OCI-M2 (cell line): ENCODE results near the gene PAMR1.
"Not testable (repeated sequence)": the region's sequence is repeated elsewhere in the genome, so short reads cannot be mapped to it uniquely, and the experiment has no call there.

ENCODE experiments used
- DNase-seq: peaks from one replicate; lab custom pipeline; 2025; ENCODE audit not compliant: unreplicated experiment; lab: John Stamatoyannopoulos, UW

The PAMR1 gene, protein sequence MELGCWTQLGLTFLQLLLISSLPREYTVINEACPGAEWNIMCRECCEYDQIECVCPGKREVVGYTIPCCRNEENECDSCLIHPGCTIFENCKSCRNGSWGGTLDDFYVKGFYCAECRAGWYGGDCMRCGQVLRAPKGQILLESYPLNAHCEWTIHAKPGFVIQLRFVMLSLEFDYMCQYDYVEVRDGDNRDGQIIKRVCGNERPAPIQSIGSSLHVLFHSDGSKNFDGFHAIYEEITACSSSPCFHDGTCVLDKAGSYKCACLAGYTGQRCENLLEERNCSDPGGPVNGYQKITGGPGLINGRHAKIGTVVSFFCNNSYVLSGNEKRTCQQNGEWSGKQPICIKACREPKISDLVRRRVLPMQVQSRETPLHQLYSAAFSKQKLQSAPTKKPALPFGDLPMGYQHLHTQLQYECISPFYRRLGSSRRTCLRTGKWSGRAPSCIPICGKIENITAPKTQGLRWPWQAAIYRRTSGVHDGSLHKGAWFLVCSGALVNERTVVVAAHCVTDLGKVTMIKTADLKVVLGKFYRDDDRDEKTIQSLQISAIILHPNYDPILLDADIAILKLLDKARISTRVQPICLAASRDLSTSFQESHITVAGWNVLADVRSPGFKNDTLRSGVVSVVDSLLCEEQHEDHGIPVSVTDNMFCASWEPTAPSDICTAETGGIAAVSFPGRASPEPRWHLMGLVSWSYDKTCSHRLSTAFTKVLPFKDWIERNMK

DNA sequence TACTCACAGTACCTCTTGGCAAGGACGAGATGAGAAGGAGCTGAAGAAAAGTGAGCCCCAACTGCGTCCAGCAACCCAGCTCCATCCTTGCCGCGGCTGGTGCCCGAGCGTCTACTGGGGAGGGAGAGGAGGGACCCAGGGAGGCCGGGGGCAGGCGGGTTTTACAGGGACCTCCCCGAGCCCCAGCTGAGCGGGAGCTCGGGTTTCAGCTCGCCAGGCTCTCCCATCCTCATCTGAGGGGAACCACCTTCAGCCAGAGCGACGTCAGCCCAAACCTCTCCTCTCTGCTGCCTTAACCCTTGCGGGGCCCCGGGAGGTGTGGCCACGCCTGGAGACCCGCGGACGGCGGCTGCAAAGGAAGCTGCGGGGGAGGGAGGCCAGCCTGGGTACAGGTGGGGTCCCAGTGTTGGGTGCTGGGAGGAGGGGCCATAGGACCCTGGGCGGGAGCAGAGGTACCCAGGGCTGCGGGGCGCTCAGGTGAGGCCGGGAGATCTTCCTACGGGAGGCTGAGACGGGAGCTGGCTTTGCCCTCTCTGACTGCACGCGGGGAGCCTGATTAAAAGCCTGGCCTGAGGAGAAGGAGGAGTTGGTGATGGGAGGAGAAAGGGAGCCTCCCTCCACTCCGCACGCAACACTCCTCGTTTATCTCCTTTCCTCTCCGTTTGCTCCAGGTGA is at the start of gene PAMR1:
TSS of gene PAMR1 (minus strand) at position 116 of the 675 bp plus-strand sequence. CDS start at position 85, 31 bp downstream.
- no peak for DNase-seq

DNA sequence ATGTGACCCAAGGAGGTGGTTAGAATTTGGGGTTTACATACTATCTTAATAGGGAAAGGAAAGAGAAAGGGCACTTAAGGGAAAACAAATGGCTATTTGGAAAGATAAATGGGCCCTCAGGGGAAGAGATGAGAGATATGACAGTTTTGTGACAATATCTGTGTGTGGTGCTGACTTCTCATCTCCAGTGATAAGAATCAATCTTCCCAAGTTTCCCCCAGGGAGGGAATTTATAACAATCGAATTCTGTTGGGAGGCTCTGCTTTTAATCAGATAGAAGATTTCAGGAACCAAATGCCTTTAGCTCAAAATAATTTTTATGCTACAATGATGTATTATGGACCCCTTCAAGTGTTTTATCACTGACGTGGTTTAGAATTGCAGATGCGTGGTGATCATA is 46.3 kb upstream of the PAMR1 start:
- no peak for DNase-seq

DNA sequence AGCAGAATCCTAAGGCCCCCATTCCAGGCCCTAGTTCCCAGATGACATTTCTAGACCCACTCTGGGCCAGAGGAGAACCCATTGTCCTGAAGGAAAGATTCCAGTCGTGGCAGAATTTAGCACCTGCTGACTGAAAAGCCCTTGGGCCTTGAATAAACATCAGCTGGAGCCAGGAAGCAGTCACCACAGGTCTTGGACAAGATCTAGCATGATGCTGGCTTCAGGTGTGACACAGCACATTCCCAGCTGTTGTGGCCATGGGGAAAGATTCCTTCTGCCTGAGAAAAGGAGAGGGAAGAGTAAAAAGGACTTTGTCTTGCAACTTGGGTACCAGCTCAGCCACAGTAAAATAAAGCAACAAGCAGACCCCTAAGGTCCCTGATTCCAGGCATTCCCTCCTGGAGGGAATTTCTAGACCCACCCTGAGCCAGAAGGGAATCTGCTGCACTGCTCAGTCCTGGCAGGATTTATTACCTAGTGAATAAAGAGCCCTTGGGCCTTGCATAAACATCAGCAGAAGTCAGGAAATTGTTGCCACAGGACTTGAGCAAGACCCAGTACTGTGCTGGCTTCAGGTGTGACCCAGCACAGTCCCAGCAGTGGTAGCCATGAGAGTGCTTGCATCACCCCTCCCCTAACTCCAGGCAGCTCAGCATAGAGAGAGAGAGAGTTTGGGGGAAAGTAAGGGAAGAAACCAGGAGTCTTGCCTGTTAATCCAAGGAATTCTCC is 42.5 kb upstream of the PAMR1 start:
- DNase-seq, result no peak

DNA sequence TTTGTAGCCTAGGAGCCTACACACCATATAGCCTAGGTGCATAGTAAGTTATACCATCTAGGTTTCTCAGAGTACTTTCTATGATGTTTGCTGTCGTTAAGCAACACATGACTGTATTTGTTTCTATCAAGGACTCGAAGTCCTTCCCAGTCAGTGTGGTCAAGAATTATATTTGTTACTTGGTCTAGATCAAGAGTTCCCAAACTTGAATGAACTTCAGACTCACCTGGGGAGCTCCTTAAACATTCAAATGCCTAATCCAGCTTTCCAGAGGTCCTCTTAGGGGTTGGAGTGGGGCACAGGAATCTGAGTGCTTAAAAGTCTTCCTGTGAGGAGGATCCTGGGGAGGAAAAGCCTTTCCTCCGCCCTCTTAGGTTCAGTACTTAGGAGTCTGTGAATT is 41.5 kb upstream of the PAMR1 start:
- no peak for DNase-seq

DNA sequence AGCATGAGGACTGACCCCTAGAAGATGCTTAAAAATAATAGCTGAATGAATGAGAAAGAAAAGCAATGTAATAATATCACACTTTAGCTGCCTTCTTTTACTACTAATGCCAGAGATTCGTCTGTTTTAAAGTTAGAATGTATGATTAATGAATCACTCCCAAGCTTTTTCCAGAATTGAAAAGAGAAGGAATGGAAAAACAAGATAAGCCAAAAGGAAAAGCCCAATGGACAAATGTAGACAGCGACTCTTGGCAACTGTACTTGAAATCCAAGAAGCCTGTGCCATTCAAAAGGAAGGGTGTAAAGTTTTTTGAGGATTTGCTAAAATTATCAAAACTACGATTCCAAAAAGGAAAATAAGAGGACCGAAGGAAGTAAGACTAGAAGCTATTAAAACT is 40.8 kb upstream of the PAMR1 start:
- no peak for DNase-seq

DNA sequence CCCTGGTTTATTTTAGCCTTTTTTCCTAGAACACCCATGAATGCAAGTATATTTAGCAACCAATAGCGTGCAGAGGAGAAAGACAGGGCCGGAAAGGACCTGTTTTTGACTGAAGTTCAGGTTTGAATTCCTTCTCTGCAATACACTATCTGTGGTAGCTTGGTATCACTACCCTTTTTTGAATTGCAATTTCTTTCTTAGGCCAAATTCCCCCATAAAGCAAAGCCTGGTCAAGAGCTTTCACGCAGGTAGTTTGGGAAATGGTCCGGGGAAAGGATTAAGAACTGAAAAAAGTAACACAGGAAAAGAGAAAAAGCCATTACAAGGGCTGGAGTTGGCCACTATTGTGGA is 38.8 kb upstream of the PAMR1 start:
- no peak for DNase-seq

DNA sequence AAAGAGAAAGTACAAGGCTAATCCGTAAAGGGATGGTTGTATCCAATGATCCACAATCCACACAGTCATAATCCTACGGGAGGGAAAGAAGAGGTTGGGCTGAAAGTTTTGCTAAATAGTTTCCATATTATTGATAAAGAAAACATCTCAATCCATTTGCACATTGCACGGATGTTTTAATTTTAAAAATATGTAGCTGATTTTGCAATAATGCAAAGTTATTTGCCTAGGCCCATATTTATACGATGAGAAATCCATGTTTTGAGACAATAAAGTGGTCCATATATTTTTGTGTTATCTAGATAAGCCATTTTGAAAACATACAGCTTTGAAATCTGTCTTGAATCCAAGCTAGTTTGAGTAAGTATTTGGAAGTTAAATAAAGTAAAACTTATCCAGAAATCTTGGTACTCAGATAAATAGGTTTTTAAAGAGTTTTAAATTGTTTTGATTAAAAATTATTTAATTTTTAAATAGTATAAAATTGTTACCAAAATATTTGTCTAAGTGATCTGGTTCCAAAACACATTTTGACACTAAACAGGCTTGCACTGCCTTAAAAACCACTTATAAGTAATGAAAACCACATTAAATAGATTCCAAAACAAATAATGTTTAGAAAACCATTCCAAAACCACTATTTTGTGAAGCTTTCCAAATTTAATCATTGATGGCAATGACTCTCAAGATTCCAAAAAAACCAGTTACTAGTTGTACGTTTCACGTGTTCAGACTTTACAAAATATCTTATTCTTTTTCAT is 38.2 kb upstream of the PAMR1 start:
- DNase-seq, result no peak

DNA sequence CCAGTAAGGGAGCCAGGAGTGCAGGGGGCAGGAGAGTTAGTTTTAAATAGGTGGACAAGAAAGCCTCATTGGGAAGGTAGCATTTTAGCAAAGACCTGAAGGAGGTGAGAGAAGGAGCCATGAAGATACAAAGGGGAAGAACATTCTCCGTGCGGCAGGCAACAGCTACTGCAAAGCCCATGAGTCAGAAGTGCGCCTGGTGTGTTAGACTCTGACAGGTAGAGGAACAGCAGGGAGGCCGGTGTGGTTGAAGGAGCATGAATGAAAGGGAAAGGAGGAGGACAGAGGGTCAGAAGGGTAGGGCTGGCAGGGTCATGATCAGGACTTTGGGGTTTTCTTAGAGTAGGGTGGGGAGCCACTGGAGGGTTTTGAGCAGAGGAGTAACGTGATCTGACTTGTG is 34.5 kb upstream of the PAMR1 start:
- DNase-seq, result no peak

DNA sequence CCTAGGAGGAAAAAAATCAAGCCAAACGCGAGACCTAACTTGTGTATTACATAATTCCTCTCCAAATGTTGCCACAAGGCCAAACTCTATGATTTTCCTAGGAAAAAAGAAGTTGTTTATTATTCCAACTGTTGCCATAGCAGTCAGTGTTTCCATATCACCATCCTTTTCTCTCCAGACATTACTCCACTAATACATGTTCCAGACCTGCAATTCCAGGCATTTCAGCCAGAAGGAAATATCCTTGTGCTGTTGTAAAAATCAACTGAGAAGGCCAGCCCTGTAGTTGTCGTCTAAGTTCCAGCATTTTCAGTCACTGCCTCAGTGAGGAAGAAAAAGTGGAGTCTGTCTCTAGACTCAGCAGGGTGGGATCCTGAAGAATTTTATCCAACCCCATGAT is 33.1 kb upstream of the PAMR1 start:
- no peak for DNase-seq

DNA sequence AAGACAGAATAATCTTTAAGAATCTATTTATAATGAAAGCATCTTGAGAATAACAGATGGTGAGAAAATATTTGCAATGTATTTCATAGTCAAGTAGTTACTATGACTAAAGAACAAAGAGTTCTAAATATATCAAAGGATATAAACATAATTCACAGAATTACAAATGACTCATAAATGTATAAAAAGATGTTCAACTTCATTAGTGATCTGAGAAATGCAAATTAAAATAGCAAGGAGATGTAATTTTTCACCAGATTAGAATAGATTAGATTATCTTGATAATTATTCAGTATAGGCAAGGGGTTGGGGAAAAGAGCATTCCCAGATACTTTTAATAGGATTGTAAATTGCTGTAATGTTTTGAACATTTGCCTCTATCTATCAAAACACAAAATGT is 30.1 kb upstream of the PAMR1 start:
- no peak for DNase-seq

DNA sequence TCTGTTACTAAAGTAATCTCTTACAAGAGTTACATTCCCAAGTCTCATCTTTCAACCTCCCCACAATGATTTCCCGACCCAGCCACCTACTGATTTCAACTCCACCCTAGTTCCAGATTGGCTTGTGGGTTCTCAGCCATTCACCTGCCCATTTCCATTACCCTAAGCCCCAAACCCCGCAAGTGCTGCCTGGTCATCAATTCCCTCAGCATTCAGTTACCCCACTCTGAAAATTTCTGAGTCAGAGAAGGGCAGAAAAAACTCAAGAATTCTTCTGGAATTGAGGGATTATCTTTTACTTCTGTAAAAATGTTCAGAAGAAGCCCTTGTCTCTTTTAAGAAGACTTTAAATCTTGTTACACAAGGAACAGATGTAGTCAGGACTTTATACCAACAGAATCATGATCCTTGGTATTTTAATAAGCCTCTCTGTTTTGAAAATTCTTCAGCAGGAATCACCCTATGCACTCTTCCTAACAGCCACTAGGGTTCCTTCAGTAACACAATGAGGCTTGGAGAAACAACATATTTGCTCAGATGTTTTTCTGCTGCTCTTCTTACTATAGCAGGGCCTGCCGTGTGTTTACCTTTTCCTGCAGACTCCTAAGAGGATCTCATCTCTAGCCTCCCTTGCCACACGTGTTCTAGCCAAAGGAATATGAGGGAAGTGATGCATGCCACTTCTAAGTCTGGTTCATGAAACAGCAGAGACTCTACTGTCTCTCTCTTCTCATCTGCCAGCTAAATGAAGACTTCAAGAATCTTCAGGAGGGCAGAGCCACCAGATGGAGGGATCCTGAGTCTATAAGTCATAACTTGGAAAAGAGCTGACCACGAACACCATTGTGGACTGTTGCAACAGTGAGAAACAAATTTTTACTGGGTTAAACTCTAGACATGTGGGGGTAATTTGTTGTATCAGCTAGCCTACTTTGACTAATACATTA is 29.3 kb upstream of the PAMR1 start:
- no peak for DNase-seq

DNA sequence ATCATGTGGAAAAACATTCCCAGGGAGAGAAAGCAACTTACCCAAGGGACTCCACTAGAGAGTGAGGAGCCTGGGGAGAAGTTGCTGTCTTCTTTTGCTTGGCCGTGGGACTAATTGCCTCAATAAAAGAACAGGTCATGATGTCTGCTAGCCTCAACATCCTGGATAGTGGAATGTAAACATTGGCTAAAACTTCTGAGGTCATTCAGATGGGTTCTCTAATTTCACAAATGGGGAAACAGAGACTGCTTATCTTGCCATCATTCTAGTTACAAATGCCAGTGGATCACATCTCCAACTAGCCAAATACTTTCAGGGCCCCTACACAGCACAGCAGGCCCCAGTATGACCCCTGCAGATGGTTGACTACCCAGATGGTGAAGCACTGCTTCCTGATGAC is 28.4 kb upstream of the PAMR1 start:
- no peak for DNase-seq

DNA sequence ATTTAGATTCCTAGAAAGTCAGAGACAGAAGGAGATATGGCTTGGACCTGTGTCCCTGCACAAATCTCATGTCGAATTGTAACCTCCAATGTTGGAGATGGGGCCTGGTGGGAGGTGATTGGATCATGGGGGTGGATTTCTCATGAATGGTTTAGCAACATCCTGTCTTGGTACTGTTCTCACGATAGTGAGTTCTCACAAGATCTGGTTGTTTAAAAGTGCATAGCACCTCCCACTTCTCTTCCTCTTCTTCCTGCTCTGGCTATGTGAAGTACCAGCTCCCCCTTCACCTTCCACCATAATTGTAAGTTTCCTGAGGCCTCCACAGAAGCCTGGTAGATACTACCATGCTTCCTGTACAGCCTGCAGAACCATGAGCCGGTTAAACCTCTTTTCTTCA is 27.6 kb upstream of the PAMR1 start:
- DNase-seq, result no peak

DNA sequence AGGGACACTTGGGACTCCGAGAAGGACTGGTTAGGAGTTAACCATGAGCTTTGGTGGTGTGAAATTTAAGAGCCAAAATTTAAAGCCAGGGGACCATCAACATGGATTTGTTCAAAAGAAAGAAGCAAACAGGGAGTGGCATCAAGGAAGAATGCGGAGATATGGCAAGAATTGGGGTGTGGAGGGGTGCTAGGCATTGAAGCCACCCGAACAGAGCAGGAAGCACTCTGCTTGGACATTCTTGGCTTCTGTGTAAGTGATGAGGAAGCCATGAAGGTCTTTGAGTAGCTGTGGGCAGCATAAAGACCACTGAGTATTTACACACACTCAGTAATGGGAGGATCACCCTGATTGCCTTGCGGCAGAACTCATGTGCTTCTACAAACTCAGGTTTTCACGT is 27.2 kb upstream of the PAMR1 start:
- DNase-seq, result no peak

DNA sequence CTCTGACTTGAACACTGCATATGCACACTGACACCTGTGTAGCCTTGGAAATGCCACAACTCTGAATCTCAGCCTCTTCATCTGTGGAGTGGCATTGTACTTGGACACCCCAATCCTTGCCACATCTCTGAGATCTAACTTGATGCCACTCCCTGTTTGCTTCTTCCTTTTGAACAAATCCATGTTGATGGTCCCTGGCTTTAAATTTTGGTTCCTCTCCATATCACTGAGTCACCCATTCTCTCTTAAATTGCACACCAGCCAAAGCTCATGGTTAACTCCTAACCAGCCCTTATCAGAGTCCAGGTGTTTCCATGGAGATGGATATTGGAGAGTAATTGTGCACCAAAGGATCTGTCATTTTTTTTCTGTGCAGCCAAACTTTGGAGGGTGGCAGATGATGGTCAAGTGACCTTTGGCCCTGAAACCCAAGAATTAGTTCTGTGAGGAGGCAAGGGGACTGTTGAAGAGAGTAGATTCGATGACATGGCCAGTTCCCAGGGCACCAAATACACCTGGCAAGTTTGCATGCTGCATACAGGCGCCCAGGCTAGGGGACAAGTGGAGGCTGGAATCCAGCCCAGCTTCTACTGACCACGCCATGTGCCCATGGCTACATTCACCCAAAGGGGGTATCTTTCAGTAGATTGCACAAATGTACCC is 25.1 kb upstream of the PAMR1 start:
- no peak for DNase-seq

DNA sequence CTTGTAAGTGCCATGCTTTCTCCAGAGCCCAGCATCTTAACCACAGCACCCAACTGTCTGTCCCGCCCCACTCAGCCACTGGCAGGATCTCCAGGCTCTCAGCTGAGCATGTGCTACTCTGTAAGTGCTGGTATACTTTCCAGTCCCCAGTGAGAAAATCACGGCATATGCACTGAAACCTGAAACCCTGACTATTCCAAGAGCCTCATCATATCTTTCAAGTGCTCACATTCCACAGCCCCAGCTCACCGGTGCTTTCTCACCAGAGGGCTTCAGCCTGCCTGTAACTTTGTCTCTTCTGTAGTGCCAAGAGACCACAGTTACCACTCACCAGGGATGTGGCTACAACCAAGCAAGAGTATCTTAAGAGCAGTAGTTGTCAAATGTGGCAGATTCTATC is 24.4 kb upstream of the PAMR1 start:
- no peak for DNase-seq

DNA sequence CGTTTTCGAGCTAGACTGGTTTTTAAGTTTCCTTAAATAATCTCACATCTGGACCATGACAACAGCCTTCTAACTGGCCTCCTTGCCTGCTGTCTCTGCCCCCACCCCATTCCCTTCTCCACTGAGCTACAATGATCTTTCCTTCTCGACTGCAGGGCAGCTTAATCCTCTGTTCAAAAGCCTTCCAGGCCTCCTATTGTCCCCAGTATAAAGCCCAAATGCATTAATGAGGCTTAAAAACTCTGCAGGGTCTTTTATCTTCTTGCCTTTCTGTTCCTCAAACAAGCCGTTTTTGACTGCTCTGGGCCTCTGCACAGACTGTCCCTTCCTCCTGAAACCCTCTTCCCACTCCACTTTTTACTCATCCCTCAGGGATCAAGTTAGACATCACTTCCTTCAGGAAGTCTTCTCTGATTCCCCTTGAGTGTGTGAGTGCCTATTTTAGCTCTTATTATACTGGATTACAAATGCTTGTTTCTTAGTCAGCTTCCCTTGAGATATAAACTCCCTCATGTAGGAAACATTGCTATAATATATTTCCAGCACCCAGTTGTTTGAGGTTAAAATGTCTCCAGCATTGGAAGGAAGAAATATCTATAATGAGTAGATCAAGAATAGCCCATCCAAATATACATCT is 23.6 kb upstream of the PAMR1 start:
- DNase-seq, result no peak

DNA sequence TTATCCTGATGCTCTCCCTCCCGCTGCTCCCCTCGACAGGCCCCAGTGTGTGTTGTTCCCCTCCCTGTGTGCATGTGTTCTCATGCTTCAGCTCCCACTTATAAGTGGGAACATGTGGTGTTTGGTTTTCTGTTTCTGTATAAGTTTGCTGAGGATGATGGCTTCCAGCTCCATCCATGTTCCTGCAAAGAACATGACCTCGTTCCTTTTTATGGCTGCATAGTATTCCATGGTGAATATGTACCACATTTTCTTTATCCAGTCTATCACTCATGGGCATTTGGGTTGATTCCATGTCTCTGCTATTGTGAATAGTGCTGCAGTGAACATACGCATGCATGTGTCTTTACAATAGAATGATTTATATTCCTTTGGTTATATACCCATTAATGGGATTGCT is 22.6 kb upstream of the PAMR1 start:
- DNase-seq, result not testable (repeated sequence)

DNA sequence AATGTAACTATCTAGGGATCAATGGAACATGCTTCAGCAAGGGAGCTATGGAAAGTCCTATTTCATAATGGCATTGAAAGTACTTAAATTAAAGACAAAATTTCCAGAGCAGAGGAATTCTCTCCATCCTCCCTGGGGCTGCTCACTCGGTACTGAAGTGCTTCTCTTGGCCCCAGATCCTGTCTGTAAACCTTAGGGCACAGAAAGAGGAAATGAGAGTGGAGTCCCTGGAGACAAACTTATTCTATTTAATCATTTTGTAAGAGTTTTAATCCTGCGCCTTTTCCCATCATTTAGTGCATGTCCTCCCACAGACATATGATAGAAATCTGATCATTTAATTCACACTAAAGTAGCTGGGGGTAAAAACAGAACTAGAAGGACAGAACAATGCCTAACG is 20.9 kb upstream of the PAMR1 start:
- DNase-seq, result no peak
